ENCODE data around the gene SLC25A33. TPM values are rescaled to one million over a fixed set of nuclear protein-coding genes. Genes with fewer than 3 reads are reported as not detected.
"Not testable (repeated sequence)": the region's sequence is repeated elsewhere in the genome, so short reads cannot be mapped to it uniquely, and the experiment has no call there.

Gene SLC25A33
- total and polyA plus RNA-seq, 2 experiments from 2014 or later = 13.3 to 18.8 TPM

DNA sequence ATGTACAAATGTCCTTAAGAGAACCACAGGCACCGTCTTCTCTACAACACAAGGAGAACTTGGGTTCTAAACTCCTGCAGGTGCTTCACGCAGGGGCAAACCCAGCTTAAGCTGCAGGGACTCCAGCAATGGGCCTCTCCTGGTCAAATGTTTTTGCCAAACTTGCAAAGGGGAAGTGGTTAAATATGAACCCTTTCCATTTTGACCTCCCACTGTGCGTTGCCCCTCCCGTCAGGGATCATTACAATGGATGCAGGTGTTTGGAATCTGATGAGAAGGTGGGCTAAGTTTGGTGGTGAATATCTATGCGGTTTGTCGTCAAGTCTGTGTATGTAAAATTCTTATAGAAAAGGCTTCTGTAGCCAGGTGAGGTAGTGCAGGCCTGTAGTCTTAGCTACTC, 29.1 kb upstream of the SLC25A33 start:
- H3K4me3 ChIP-seq = no peak overlapping the region
- no peaks in the 10 kb centered on the region for H3K27me3 ChIP-seq (ENCODE audit: insufficient read depth)
- H3F3A ChIP-seq (replicated peaks; ENCODE audit: low read depth) = no peaks in the 10 kb centered on the region

GRCh38 chr1:9515550-9515949, 23.7 kb upstream of the SLC25A33 start:
- H3K9me2 ChIP-seq (ENCODE audit: insufficient read depth); H3K27me3 ChIP-seq (ENCODE audit: insufficient read depth); H3K4me2 ChIP-seq; H4K20me1 ChIP-seq (replicated peaks; ENCODE audit: insufficient read depth); ATAC-seq; H3K36me3 ChIP-seq (ENCODE audit: insufficient read depth); H3K4me1 ChIP-seq (ENCODE audit: insufficient read depth); H3K9me3 Mint-ChIP-seq; DNase-seq (ENCODE audit: low spot score); H3K27me3 Mint-ChIP-seq (ENCODE audit: insufficient read depth, low read depth, poor library complexity); H3K4me1 Mint-ChIP-seq; H3F3A ChIP-seq (replicated peaks; ENCODE audit: low read depth); H3K27ac ChIP-seq (ENCODE audit: low read depth); H3K36me3 Mint-ChIP-seq (ENCODE audit: low read depth); H3K4me3 ChIP-seq; H2AFZ ChIP-seq; H3K79me2 ChIP-seq (replicated peaks; ENCODE audit: insufficient read depth); H3K4me3 Mint-ChIP-seq; H3K27ac Mint-ChIP-seq: not testable (repeated sequence)

More for the DNA sequence above, 29.1 kb upstream of the SLC25A33 start:
- TF ChIP-seq, protein P1, sequence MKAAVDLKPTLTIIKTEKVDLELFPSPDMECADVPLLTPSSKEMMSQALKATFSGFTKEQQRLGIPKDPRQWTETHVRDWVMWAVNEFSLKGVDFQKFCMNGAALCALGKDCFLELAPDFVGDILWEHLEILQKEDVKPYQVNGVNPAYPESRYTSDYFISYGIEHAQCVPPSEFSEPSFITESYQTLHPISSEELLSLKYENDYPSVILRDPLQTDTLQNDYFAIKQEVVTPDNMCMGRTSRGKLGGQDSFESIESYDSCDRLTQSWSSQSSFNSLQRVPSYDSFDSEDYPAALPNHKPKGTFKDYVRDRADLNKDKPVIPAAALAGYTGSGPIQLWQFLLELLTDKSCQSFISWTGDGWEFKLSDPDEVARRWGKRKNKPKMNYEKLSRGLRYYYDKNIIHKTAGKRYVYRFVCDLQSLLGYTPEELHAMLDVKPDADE (IDR thresholded peaks at IDR 0.05) = no peak
- TF ChIP-seq, protein P2, sequence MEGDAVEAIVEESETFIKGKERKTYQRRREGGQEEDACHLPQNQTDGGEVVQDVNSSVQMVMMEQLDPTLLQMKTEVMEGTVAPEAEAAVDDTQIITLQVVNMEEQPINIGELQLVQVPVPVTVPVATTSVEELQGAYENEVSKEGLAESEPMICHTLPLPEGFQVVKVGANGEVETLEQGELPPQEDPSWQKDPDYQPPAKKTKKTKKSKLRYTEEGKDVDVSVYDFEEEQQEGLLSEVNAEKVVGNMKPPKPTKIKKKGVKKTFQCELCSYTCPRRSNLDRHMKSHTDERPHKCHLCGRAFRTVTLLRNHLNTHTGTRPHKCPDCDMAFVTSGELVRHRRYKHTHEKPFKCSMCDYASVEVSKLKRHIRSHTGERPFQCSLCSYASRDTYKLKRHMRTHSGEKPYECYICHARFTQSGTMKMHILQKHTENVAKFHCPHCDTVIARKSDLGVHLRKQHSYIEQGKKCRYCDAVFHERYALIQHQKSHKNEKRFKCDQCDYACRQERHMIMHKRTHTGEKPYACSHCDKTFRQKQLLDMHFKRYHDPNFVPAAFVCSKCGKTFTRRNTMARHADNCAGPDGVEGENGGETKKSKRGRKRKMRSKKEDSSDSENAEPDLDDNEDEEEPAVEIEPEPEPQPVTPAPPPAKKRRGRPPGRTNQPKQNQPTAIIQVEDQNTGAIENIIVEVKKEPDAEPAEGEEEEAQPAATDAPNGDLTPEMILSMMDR (conservative IDR thresholded peaks at IDR 0.05; ENCODE audit: low read depth in 2 of 2) = no peak
- TF ChIP-seq EZH2 (IDR thresholded peaks at IDR 0.05; ENCODE audit: low read depth, unreplicated experiment) = no peak
- no peak for TF ChIP-seq STAT1 (IDR thresholded peaks at IDR 0.05; ENCODE audit: unreplicated experiment)
- no peak for TF ChIP-seq CREB1 (CRISPR knock-in tag; IDR thresholded peaks at IDR 0.05; ENCODE audit: low read depth)
- TF ChIP-seq EZH2phosphoT487 (IDR thresholded peaks at IDR 0.05; ENCODE audit: unreplicated experiment) = no peak
- no peak for TF ChIP-seq NANOG (IDR thresholded peaks at IDR 0.05; ENCODE audit: borderline replicate concordance)
- H3K79me2 ChIP-seq (replicated peaks; ENCODE audit: insufficient read depth) = no peaks in the 10 kb centered on the region
- Mint-ChIP-seq H3K36me3 (ENCODE audit: low read depth) (no peaks in the 10 kb centered on the region), H3K27ac (no peak overlapping the region), H3K4me3 (no peak overlapping the region), H3K27me3 (ENCODE audit: insufficient read depth, low read depth, poor library complexity) (peaks cover 5% of the 10 kb centered on the region), H3K4me1 (peaks cover 4% of the 10 kb centered on the region; the same call in 2 of the 3 replicates), H3K9me3 (no peaks in the 10 kb centered on the region)
- no peak overlapping the region for H2AFZ ChIP-seq
- no peak overlapping the region for H3K27ac ChIP-seq (ENCODE audit: low read depth)
- no peaks in the 10 kb centered on the region for H3K36me3 ChIP-seq (ENCODE audit: insufficient read depth)
- DNase-seq (ENCODE audit: low spot score) = no peak
- H3K4me1 ChIP-seq (ENCODE audit: insufficient read depth) = no peaks in the 10 kb centered on the region
- ATAC-seq = no peak
- no peaks in the 10 kb centered on the region for H4K20me1 ChIP-seq (replicated peaks; ENCODE audit: insufficient read depth)
- no peak overlapping the region for H3K4me2 ChIP-seq
- no peaks in the 10 kb centered on the region for H3K9me2 ChIP-seq (ENCODE audit: insufficient read depth)

GRCh38 chr1:9518454-9518998, 20.7 kb upstream of the SLC25A33 start:
- Mint-ChIP-seq H3K9me3 (no peaks in the 10 kb centered on the region), H3K36me3 (ENCODE audit: low read depth) (no peaks in the 10 kb centered on the region), H3K4me1 (peaks cover 2% of the 10 kb centered on the region; the same call in 1 of the 3 replicates), H3K27me3 (ENCODE audit: insufficient read depth, low read depth, poor library complexity) (peaks cover 5% of the 10 kb centered on the region), H3K4me3 (no peak overlapping the region), H3K27ac (no peak overlapping the region)
- no peak for DNase-seq (ENCODE audit: low spot score)
- Histone ChIP-seq H3K9me2 (ENCODE audit: insufficient read depth) (no peaks in the 10 kb centered on the region), H3K4me2 (no peak overlapping the region), H4K20me1 (replicated peaks; ENCODE audit: insufficient read depth) (no peaks in the 10 kb centered on the region), H3F3A (replicated peaks; ENCODE audit: low read depth) (no peaks in the 10 kb centered on the region), H3K36me3 (ENCODE audit: insufficient read depth) (no peaks in the 10 kb centered on the region), H2AFZ (no peak overlapping the region), H3K27me3 (ENCODE audit: insufficient read depth) (no peaks in the 10 kb centered on the region), H3K4me1 (ENCODE audit: insufficient read depth) (no peaks in the 10 kb centered on the region), H3K27ac (ENCODE audit: low read depth) (no peak overlapping the region), H3K79me2 (replicated peaks; ENCODE audit: insufficient read depth) (no peaks in the 10 kb centered on the region), H3K4me3 (no peak overlapping the region)
- ATAC-seq = no peak
- TF ChIP-seq, protein P1 (IDR thresholded peaks at IDR 0.05) = no peak
- TF ChIP-seq EZH2 (IDR thresholded peaks at IDR 0.05; ENCODE audit: low read depth, unreplicated experiment) (no peak), ZNF331 (CRISPR knock-in tag; IDR thresholded peaks at IDR 0.05; ENCODE audit: low read depth) (no peak), POLR2AphosphoS5 (IDR thresholded peaks at IDR 0.05; ENCODE audit: low read depth) (no peak), CREB1 (CRISPR knock-in tag; IDR thresholded peaks at IDR 0.05; ENCODE audit: low read depth) (no peak), STAT1 (IDR thresholded peaks at IDR 0.05; ENCODE audit: unreplicated experiment) (no peak), JUNB (IDR thresholded peaks at IDR 0.05; ENCODE audit: unreplicated experiment) (no peak), NANOG (IDR thresholded peaks at IDR 0.05; ENCODE audit: borderline replicate concordance) (no peak)
- TF ChIP-seq, protein P3, sequence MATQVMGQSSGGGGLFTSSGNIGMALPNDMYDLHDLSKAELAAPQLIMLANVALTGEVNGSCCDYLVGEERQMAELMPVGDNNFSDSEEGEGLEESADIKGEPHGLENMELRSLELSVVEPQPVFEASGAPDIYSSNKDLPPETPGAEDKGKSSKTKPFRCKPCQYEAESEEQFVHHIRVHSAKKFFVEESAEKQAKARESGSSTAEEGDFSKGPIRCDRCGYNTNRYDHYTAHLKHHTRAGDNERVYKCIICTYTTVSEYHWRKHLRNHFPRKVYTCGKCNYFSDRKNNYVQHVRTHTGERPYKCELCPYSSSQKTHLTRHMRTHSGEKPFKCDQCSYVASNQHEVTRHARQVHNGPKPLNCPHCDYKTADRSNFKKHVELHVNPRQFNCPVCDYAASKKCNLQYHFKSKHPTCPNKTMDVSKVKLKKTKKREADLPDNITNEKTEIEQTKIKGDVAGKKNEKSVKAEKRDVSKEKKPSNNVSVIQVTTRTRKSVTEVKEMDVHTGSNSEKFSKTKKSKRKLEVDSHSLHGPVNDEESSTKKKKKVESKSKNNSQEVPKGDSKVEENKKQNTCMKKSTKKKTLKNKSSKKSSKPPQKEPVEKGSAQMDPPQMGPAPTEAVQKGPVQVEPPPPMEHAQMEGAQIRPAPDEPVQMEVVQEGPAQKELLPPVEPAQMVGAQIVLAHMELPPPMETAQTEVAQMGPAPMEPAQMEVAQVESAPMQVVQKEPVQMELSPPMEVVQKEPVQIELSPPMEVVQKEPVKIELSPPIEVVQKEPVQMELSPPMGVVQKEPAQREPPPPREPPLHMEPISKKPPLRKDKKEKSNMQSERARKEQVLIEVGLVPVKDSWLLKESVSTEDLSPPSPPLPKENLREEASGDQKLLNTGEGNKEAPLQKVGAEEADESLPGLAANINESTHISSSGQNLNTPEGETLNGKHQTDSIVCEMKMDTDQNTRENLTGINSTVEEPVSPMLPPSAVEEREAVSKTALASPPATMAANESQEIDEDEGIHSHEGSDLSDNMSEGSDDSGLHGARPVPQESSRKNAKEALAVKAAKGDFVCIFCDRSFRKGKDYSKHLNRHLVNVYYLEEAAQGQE (IDR thresholded peaks at IDR 0.05; ENCODE audit: unreplicated experiment) = no peak
